HUES6 (cell line): ENCODE results near the gene ADGRB2.

ENCODE experiments used
- H3K27ac ChIP-seq: 2 replicates; pipeline ENCODE4 v1.7.0; 2013; ENCODE audit warnings: low read depth, mild to moderate bottlenecking, low read length, inconsistent platforms
- H3K27me3 ChIP-seq: 2 replicates; pipeline ENCODE4 v1.6.1; 2013; ENCODE audit warnings: low read length; ENCODE audit not compliant: control insufficient read depth, insufficient read depth
- H3K36me3 ChIP-seq: 2 replicates; pipeline ENCODE4 v1.6.1; 2013; ENCODE audit warnings: low read length; ENCODE audit not compliant: control insufficient read depth, insufficient read depth
- H3K4me1 ChIP-seq: 2 replicates; pipeline ENCODE4 v1.6.1; 2013; ENCODE audit warnings: low read length; ENCODE audit not compliant: control insufficient read depth, insufficient read depth
- H3K4me3 ChIP-seq: 2 replicates; pipeline ENCODE4 v1.5.1; 2013; ENCODE audit warnings: low read depth, low read length
- H3K9ac ChIP-seq: one replicate; pipeline ENCODE4 v1.6.1; 2013; ENCODE audit warnings: mild to moderate bottlenecking, low read length
- H3K9me3 ChIP-seq: 2 replicates; pipeline ENCODE4 v1.6.1; 2013; ENCODE audit warnings: low read depth, low read length; ENCODE audit not compliant: control insufficient read depth, insufficient read depth

The ADGRB2 gene

GRCh38 chr1:31688233-31688918 is 75.8 kb downstream of the ADGRB2 start:
- Histone ChIP-seq H3K4me3 (no peak overlapping the region), H3K36me3 (no peaks in the 10 kb centered on the region), H3K9ac (no peak overlapping the region), H3K27ac (no peak overlapping the region), H3K4me1 (peaks cover 22% of the 10 kb centered on the region; the same call in 1 of the 2 replicates), H3K27me3 (no peaks in the 10 kb centered on the region), H3K9me3 (no peaks in the 10 kb centered on the region)

- peaks cover 22% of the 10 kb centered on the region; the same call in 1 of the 2 replicates for H3K4me1 ChIP-seq
- H3K9ac ChIP-seq, result no peak overlapping the region
- H3K36me3 ChIP-seq, result no peaks in the 10 kb centered on the region
- no peaks in the 10 kb centered on the region for H3K9me3 ChIP-seq
- H3K4me3 ChIP-seq, result no peak overlapping the region
- no peaks in the 10 kb centered on the region for H3K27me3 ChIP-seq
- no peak overlapping the region for H3K27ac ChIP-seq
Observed at GRCh38 chr1:31687601-31688000, 76.5 kb downstream of the ADGRB2 start.

GRCh38 chr1:31685795-31686194 is 78.3 kb downstream of the ADGRB2 start:
- Histone ChIP-seq H3K27ac (no peak overlapping the region), H3K27me3 (no peaks in the 10 kb centered on the region), H3K4me1 (peaks cover 25% of the 10 kb centered on the region; the same call in 1 of the 2 replicates), H3K9ac (no peak overlapping the region), H3K9me3 (no peaks in the 10 kb centered on the region), H3K36me3 (no peaks in the 10 kb centered on the region), H3K4me3 (no peak overlapping the region)

GRCh38 chr1:31683997-31684396 is 80.1 kb downstream of the ADGRB2 start:
- Histone ChIP-seq H3K9me3 (no peaks in the 10 kb centered on the region), H3K36me3 (no peaks in the 10 kb centered on the region), H3K27ac (no peak overlapping the region), H3K9ac (no peak overlapping the region), H3K4me3 (no peak overlapping the region), H3K4me1 (peaks cover 10% of the 10 kb centered on the region; the same call in 1 of the 2 replicates), H3K27me3 (no peaks in the 10 kb centered on the region)

GRCh38 chr1:31681415-31681814 is 82.7 kb downstream of the ADGRB2 start:
- H3K9ac ChIP-seq, result no peak overlapping the region

GRCh38 chr1:31679676-31680230 is 84.4 kb downstream of the ADGRB2 start:
- H3K9me3 ChIP-seq, result no peaks in the 10 kb centered on the region
- H3K9ac ChIP-seq, result no peak overlapping the region
- H3K36me3 ChIP-seq, result no peaks in the 10 kb centered on the region
- H3K27ac ChIP-seq, result no peak overlapping the region
- peaks cover 12% of the 10 kb centered on the region; the same call in 1 of the 2 replicates for H3K4me1 ChIP-seq
- H3K4me3 ChIP-seq, result no peak overlapping the region
- no peaks in the 10 kb centered on the region for H3K27me3 ChIP-seq

More at GRCh38 chr1:31681415-31681814, 82.7 kb downstream of the ADGRB2 start:
- no peak overlapping the region for H3K27ac ChIP-seq
- no peaks in the 10 kb centered on the region for H3K36me3 ChIP-seq
- H3K4me1 ChIP-seq, result peaks cover 10% of the 10 kb centered on the region; the same call in 1 of the 2 replicates
- no peaks in the 10 kb centered on the region for H3K27me3 ChIP-seq
- H3K4me3 ChIP-seq, result no peak overlapping the region
- no peaks in the 10 kb centered on the region for H3K9me3 ChIP-seq

- H3K36me3 ChIP-seq, result no peaks in the 10 kb centered on the region
- no peak overlapping the region for H3K27ac ChIP-seq
- H3K9me3 ChIP-seq, result no peaks in the 10 kb centered on the region
- H3K4me1 ChIP-seq, result peaks cover 13% of the 10 kb centered on the region; the same call in 1 of the 2 replicates
- no peak overlapping the region for H3K4me3 ChIP-seq
- H3K9ac ChIP-seq, result no peak overlapping the region
- H3K27me3 ChIP-seq, result no peaks in the 10 kb centered on the region
Observed at GRCh38 chr1:31679091-31679490, 85.0 kb downstream of the ADGRB2 start.

GRCh38 chr1:31678681-31679080 is 85.5 kb downstream of the ADGRB2 start:
- H3K9me3 ChIP-seq, result no peaks in the 10 kb centered on the region
- no peak overlapping the region for H3K9ac ChIP-seq
- no peak overlapping the region for H3K27ac ChIP-seq
- H3K4me1 ChIP-seq, result peaks cover 13% of the 10 kb centered on the region; the same call in 1 of the 2 replicates
- no peaks in the 10 kb centered on the region for H3K36me3 ChIP-seq
- no peak overlapping the region for H3K4me3 ChIP-seq
- no peaks in the 10 kb centered on the region for H3K27me3 ChIP-seq

- H3K36me3 ChIP-seq, result no peaks in the 10 kb centered on the region
- H3K9me3 ChIP-seq, result no peaks in the 10 kb centered on the region
- peaks cover 13% of the 10 kb centered on the region; the same call in 1 of the 2 replicates for H3K4me1 ChIP-seq
- no peak overlapping the region for H3K4me3 ChIP-seq
- H3K27me3 ChIP-seq, result no peaks in the 10 kb centered on the region
- no peak overlapping the region for H3K9ac ChIP-seq
- no peak overlapping the region for H3K27ac ChIP-seq
Observed at GRCh38 chr1:31677949-31678348, 86.2 kb downstream of the ADGRB2 start.

- H3K36me3 ChIP-seq, result no peaks in the 10 kb centered on the region
- H3K27ac ChIP-seq, result no peak overlapping the region
- no peak overlapping the region for H3K4me3 ChIP-seq
- H3K9ac ChIP-seq, result no peak overlapping the region
- no peaks in the 10 kb centered on the region for H3K27me3 ChIP-seq
- H3K9me3 ChIP-seq, result no peaks in the 10 kb centered on the region
- H3K4me1 ChIP-seq, result peaks cover 13% of the 10 kb centered on the region; the same call in 1 of the 2 replicates
Observed at GRCh38 chr1:31677401-31677800, 86.7 kb downstream of the ADGRB2 start.
